CD4-positive, alpha-beta T cell treated with Interferon alpha-2 for 1 hour (primary cell): ENCODE results near the gene ERI2.
"Not testable (repeated sequence)": the region's sequence is repeated elsewhere in the genome, so short reads cannot be mapped to it uniquely, and the experiment has no call there.

Experiments
- DNase-seq, 2 donors: peaks; one replicate each; pipeline ENCODE4 v3.0.0-alpha.2; 2020 to 2022

ERI2 gene

GRCh38 chr16:20762404-20763123 is 43.7 kb downstream of the ERI2 start:
- DNase-seq: no peak

- no peak for DNase-seq
Measured at GRCh38 chr16:20761175-20761574, 45.1 kb downstream of the ERI2 start.

- no peak for DNase-seq
Measured at GRCh38 chr16:20760346-20760745, 45.9 kb downstream of the ERI2 start.

GRCh38 chr16:20755799-20756198 is 50.5 kb downstream of the ERI2 start:
- DNase-seq: not testable (repeated sequence)

- DNase-seq: no peak
Measured at GRCh38 chr16:20755238-20755637, 51.0 kb downstream of the ERI2 start.

- DNase-seq: no peak
Measured at GRCh38 chr16:20753727-20754126, 52.5 kb downstream of the ERI2 start.

- DNase-seq: no peak
Measured at GRCh38 chr16:20750558-20750957, 55.7 kb downstream of the ERI2 start.

GRCh38 chr16:20749474-20749873 is 56.8 kb downstream of the ERI2 start:
- no peak for DNase-seq

GRCh38 chr16:20747030-20747816 is 59.0 kb downstream of the ERI2 start:
- no peak for DNase-seq

GRCh38 chr16:20746461-20746860 is 59.8 kb downstream of the ERI2 start:
- no peak for DNase-seq
